B cell (primary cell): ENCODE measurements around the gene PDE4B. TPM values are rescaled to one million over a fixed set of nuclear protein-coding genes. Genes with fewer than 3 reads are reported as not detected.

Source experiments
- ATAC-seq: fragments of 200-7000 bp; cut with Tn5 transposase; one replicate; pipeline ENCODE4 v1.10.0; 2021; ENCODE audit warnings: low read depth, mild to moderate bottlenecking, moderate number of reproducible peaks, moderate library complexity
- CTCF ChIA-PET: fragments of 350-600 bp; sonication (Branson Sonifier 250); formaldehyde crosslinking; loops from one replicate; lab custom pipeline; 2021; ENCODE audit warnings: antibody characterized with exemption, inconsistent platforms; lab: Charles Lee
- POLR2A ChIA-PET: fragments of 350-600 bp; sonication (Branson Sonifier 250); formaldehyde crosslinking; loops from one replicate; lab custom pipeline; 2021; ENCODE audit warnings: antibody characterized with exemption; lab: Charles Lee
- DNase-seq: peaks from one replicate; pipeline ENCODE4 v3.0.0; 2013
- H2AFZ ChIP-seq: 2 replicates; pipeline ENCODE4 v1.6.1; 2012; ENCODE audit warnings: mild to moderate bottlenecking, low read depth, low read length; ENCODE audit not compliant: insufficient read depth, poor library complexity, severe bottlenecking
- H3K27ac ChIP-seq, 2 donors: 1 replicate in 1 of 2; 2 replicates in 1 of 2; pipeline ENCODE4 v1.5.1; 2012 to 2013; ENCODE audit warnings: low read length in 2 of 2, mild to moderate bottlenecking in 2 of 2, moderate library complexity in 1 of 2
- H3K27me3 ChIP-seq, 4 experiments: fragments of 200-600 bp in 1 of 4; sonication (generic) in 1 of 4; replicated peaks in 1 of 4; 1 replicate in 2 of 4; 2 replicates in 2 of 4; pipeline versions ENCODE4 v1.6.1 to v1.7.0; 2013 to 2016; ENCODE audit warnings: low read length in 3 of 4, mild to moderate bottlenecking in 2 of 4, mixed read lengths in 1 of 4, moderate library complexity in 1 of 4; ENCODE audit not compliant: insufficient read depth in 4 of 4, control insufficient read depth in 3 of 4; ENCODE audit errors: control extremely low read depth in 1 of 4
- H3K36me3 ChIP-seq, 2 experiments: replicated peaks in 1 of 2; 1 replicate in 1 of 2; 2 replicates in 1 of 2; pipeline versions ENCODE4 v1.6.1 to v1.7.1; 2013; ENCODE audit warnings: low read length in 1 of 2; ENCODE audit not compliant: insufficient read depth in 2 of 2, control insufficient read depth in 1 of 2; ENCODE audit errors: control extremely low read depth in 1 of 2, extremely low read depth in 1 of 2
- H3K4me1 ChIP-seq, 2 donors: fragments of 200-600 bp in 1 of 2; sonication (generic) in 1 of 2; 1 replicate in 1 of 2; 2 replicates in 1 of 2; pipeline versions ENCODE4 v1.5.1 to v1.6.1; 2013 to 2017; ENCODE audit warnings: low read length in 2 of 2; ENCODE audit not compliant: control insufficient read depth in 2 of 2, insufficient read depth in 2 of 2
- H3K4me2 ChIP-seq: replicated peaks from 2 replicates; pipeline ENCODE3; 2012; ENCODE audit warnings: mild to moderate bottlenecking, low read depth, low read length; ENCODE audit not compliant: poor library complexity, severe bottlenecking
- H3K4me3 ChIP-seq, 5 experiments: fragments of 200-600 bp in 1 of 5; sonication (generic) in 1 of 5; 1 replicate in 3 of 5; 2 replicates in 2 of 5; pipeline versions ENCODE4 v1.5.1 to v1.7.0; 2011 to 2016; ENCODE audit warnings: low read length in 4 of 5, mild to moderate bottlenecking in 4 of 5, low read depth in 2 of 5, control low read depth in 1 of 5, moderate library complexity in 1 of 5; ENCODE audit not compliant: insufficient read depth in 1 of 5; ENCODE audit errors: control extremely low read depth in 1 of 5, extremely low read depth in 1 of 5
- H3K79me2 ChIP-seq: fragments of 200-600 bp; sonication (generic); one replicate; pipeline ENCODE4 v1.6.0; 2016; ENCODE audit warnings: low read length; ENCODE audit not compliant: control insufficient read depth, insufficient read depth
- H3K9ac ChIP-seq: fragments of 200-600 bp; sonication (generic); 2 replicates; pipeline ENCODE4 v1.6.1; 2017; ENCODE audit warnings: mild to moderate bottlenecking, low read length, moderate library complexity
- H3K9me3 ChIP-seq, 3 donors: one replicate each; pipeline versions ENCODE4 v1.6.1 to v1.7.1; 2013; ENCODE audit warnings: low read length in 2 of 3; ENCODE audit not compliant: control insufficient read depth in 2 of 3, insufficient read depth in 1 of 3; ENCODE audit errors: control extremely low read depth in 1 of 3
- H4K20me1 ChIP-seq: 2 replicates; pipeline ENCODE4 v1.6.0; 2012; ENCODE audit warnings: mild to moderate bottlenecking, low read length; ENCODE audit not compliant: insufficient read depth, control insufficient read depth, poor library complexity, severe bottlenecking
- H3K27ac Mint-ChIP-seq: one replicate; pipeline ENCODE4 v1.8.0; 2021; ENCODE audit warnings: mixed read lengths
- H3K27me3 Mint-ChIP-seq: one replicate; pipeline ENCODE4 v1.8.0; 2021; ENCODE audit warnings: mixed read lengths
- H3K4me1 Mint-ChIP-seq: one replicate; pipeline ENCODE4 v1.8.0; 2021; ENCODE audit warnings: mixed read lengths
- H3K4me3 Mint-ChIP-seq: one replicate; pipeline ENCODE4 v1.8.0; 2021; ENCODE audit warnings: mixed read lengths
- H3K9me3 Mint-ChIP-seq: one replicate; pipeline ENCODE4 v1.8.0; 2022; ENCODE audit warnings: mixed read lengths; ENCODE audit not compliant: insufficient read depth
- CTCF ChIP-seq: fragments of 200-600 bp; IDR thresholded peaks from one replicate; pipeline ENCODE4 v1.8.0; 2022; ENCODE audit warnings: antibody characterized with exemption, mild to moderate bottlenecking
- EZH2 ChIP-seq: IDR thresholded peaks from 2 replicates; pipeline ENCODE4 v1.6.1; 2012; ENCODE audit warnings: borderline replicate concordance, low read depth, mild to moderate bottlenecking, moderate library complexity, low read length; ENCODE audit not compliant: insufficient read depth, poor library complexity, severe bottlenecking
- WGBS: methylation state at CpG from one replicate; pipeline ENCODE4 v1.1.5; 2013; ENCODE audit warnings: missing lambda C conversion rate; ENCODE audit not compliant: insufficient coverage; 5-methylcytosine and 5-hydroxymethylcytosine counted together
- intact Hi-C: fragments of 100-400 bp; cut with micrococcal nuclease; formaldehyde crosslinking; loops from one replicate; pipeline ENCODE4 v1.10.0; 2022
- polyA plus RNA-seq: library from polyadenylated mRNA; depleted of rRNA; stranded (reverse); fragments of >200 nt; gene quantifications from 2 replicates; pipeline ENCODE4 v1.2.3, GENCODE V29; 2012
- total RNA-seq, 2 donors: library from RNA; stranded (reverse); fragments of 120-200 nt in 1 of 2; gene quantifications; 1 replicate in 1 of 2; 2 replicates in 1 of 2; pipeline versions ENCODE4 v1.2.3 to v1.2.4, GENCODE V29; 2013 to 2022

PDE4B gene
- total and polyA plus RNA-seq, 2 donors (not counting 1 experiment from before 2014, with no cell fraction given): 63.7 to 242 TPM

GRCh38 chr1:65765631-65766030 is 27.1 kb upstream of the PDE4B start:
- no peak overlapping the region for H3K27ac ChIP-seq
- H3K27me3 Mint-ChIP-seq: peaks cover 4% of the 10 kb centered on the region
- ChIA-PET CTCF (no interaction called here), POLR2A (no interaction called here)
- H3K9ac ChIP-seq: no peak overlapping the region
- no peaks in the 10 kb centered on the region for H3K79me2 ChIP-seq
- H3K27me3 ChIP-seq: no peaks in the 10 kb centered on the region
- H3K27ac Mint-ChIP-seq: no peak overlapping the region
- no peak overlapping the region for H2AFZ ChIP-seq
- no CpG with 5 or more reads among the region's 4 CpGs for WGBS
- DNase-seq (no peak), ATAC-seq (no peak)
- TF ChIP-seq CTCF (no peak), EZH2 (no peak)
- no peaks in the 10 kb centered on the region for H3K4me1 Mint-ChIP-seq
- no peak overlapping the region for H3K4me3 Mint-ChIP-seq
- H3K4me3 ChIP-seq: no peak overlapping the region
- H3K4me1 ChIP-seq: no peaks in the 10 kb centered on the region
- peaks cover 0 to 3% (median 0%) of the 10 kb centered on the region in 3 donors for H3K9me3 ChIP-seq
- H3K9me3 Mint-ChIP-seq: peaks cover 1% of the 10 kb centered on the region
- H3K36me3 ChIP-seq: no peaks in the 10 kb centered on the region
- no peak overlapping the region for H3K4me2 ChIP-seq
- intact Hi-C loops: no loop called here
- H4K20me1 ChIP-seq: no peaks in the 10 kb centered on the region

- Mint-ChIP-seq H3K27ac (no peak overlapping the region), H3K4me1 (no peaks in the 10 kb centered on the region), H3K4me3 (no peak overlapping the region), H3K9me3 (peaks cover 1% of the 10 kb centered on the region), H3K27me3 (no peaks in the 10 kb centered on the region)
- no peak overlapping the region for H3K27ac ChIP-seq
- 100% methylated on average over 1 of the region's 2 CpGs for WGBS
- no peak overlapping the region for H3K4me2 ChIP-seq
- POLR2A ChIA-PET: no interaction called here
- H3K9ac ChIP-seq: no peak overlapping the region
- H3K27me3 ChIP-seq: no peaks in the 10 kb centered on the region
- intact Hi-C loops: no loop called here
- H2AFZ ChIP-seq: no peak overlapping the region
- H3K36me3 ChIP-seq: no peaks in the 10 kb centered on the region
- no peaks in the 10 kb centered on the region for H3K4me1 ChIP-seq
- CTCF ChIA-PET: no interaction called here
- no peak overlapping the region for H3K4me3 ChIP-seq
- peaks cover 0 to 3% (median 0%) of the 10 kb centered on the region in 3 donors for H3K9me3 ChIP-seq
- no peak for ATAC-seq
- H4K20me1 ChIP-seq: no peaks in the 10 kb centered on the region
- TF ChIP-seq EZH2 (no peak), CTCF (no peak)
- H3K79me2 ChIP-seq: no peaks in the 10 kb centered on the region
- no peak for DNase-seq
Observed at GRCh38 chr1:65769636-65770035, 23.1 kb upstream of the PDE4B start.
